ENCODE results near the gene C10orf67.

GRCh38 chr10:23362879-23363792 is 18.5 kb upstream of the C10orf67 start:
- no peak for TF ChIP-seq CTCF (IDR thresholded peaks at IDR 0.05; ENCODE audit: insufficient read depth, low read length)
- TF ChIP-seq GABPA (IDR thresholded peaks at IDR 0.05; ENCODE audit: low read depth), result no peak

Measured in HL-60 (cell line).